B cell (primary cell): ENCODE measurements around the gene ORC4.

Experiments used
- CTCF ChIP-seq: fragments of 200-600 bp; IDR thresholded peaks from one replicate; pipeline ENCODE4 v1.8.0; 2022; ENCODE audit warnings: antibody characterized with exemption, mild to moderate bottlenecking
- EZH2 ChIP-seq: IDR thresholded peaks from 2 replicates; pipeline ENCODE4 v1.6.1; 2012; ENCODE audit warnings: borderline replicate concordance, low read depth, mild to moderate bottlenecking, moderate library complexity, low read length; ENCODE audit not compliant: insufficient read depth, poor library complexity, severe bottlenecking

- TF ChIP-seq CTCF = peak; percentile 96
- TF ChIP-seq EZH2 = no peak
Observed at GRCh38 chr2:147989809-147990403, 30.6 kb downstream of the ORC4 start.
